Cerebellar cortex (tissue), 1 donor: ENCODE data around the gene FEN1.

ENCODE experiments used
- DNase-seq: peaks from one replicate; pipeline ENCODE4 v3.0.0-alpha.2; 2015; ENCODE audit warnings: low spot score

The FEN1 gene

DNA sequence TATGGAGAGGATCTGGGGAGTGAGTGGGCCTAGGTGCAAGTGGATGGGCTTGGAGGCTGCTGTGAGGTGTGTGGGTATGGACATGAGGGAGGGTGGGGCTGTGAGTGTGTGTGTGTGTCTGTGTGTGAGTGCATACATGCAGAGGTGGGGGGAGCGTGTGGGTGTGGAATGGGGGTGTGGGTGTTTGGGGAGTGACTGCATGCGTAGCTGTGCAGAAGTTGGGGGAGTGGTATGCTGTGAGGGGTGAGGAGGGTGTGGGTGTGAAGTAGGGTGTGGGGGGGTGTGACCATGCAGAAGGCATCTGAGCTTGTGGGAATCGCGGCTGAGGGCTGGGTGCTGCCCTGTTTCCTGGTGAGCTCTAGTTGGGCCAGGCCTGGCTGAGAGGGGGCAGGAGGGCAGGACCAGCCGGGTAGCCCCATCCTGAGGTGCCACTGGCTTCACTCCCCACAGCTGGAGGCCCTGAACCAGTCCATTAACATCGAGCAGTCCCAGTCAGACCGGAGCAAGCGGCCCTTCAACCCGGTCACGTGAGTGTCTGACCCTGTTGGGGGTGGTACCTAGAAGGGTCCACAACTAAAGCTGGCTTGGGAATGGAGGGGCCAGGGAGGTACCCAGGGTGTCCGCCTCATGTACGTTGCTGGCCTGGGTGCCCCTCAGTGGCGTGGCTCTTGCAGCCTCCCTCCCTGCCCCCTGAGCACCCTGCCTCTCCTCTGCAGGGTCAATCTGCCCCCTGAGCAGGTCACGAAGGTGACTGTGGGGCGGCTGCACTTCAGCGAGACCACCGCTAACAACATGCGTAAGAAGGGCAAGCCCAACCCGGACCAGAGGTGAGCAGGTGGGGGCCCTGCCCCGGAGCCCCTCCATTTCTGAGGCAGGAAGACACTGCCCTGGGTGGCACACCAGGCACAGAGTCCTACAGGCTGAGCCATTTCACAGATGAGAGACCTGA lies 16.8 kb upstream of the FEN1 start:
- DNase-seq = no peak

DNA sequence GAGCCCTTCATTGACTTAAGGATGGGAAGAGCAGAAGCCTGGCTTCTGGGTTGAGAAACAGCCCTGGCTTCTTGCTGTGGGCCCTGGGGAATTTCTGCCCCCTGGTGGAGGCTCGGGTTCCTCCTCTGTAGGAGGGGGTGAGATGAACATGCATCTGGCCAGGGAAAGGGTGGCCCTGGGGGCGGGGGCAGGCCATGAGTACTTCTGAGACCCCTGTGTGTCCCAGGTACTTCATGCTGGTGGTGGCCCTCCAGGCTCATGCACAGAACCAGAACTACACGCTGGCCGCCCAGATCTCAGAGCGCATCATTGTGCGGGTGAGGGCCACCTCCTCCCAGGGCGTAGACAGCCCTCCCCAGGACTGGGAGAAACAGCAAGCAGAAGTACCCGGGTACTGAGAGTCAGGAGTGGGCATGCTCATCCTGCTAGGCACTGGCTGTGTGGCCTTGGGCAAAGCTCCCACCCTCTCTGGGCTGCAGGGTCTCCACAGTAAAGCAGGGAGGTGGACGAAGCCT lies 16.1 kb upstream of the FEN1 start:
- peak; percentile 56 for DNase-seq

DNA sequence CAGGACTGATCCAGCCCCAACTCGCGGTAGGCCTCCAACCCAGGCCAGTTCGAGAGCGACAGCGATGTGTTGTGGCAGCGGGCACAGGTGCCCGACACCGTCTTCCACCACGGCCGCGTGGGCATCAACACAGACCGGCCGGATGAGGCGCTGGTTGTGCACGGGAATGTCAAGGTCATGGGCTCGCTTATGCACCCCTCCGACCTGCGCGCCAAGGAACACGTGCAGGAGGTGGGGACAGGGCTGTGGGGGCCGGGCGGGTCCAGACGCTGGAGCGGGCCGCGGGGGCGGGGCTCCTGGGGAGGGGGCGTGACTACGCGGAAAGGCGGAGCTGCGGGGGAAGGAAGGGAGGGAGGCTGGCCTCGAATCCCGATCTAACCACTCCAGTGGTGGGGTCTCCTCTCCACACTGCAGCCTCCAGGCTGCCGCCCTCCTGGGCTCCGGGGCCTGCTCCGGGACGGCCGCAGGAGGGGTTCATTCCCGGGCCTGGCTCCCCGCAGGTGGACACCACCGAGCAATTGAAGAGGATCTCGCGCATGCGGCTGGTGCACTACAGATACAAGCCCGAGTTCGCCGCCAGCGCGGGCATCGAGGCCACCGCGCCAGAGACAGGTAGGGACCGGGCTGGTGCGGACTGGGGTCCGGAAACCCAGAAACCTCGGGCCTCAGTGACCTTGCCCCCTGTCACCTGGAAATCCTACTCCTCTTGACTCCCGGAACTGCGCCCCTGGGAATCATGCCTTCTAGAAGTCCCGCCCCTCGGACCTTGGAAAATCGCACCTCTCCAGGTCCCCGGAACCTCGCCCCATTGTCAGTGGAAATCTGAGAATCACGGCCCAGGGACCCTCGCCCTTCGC lies 15.2 kb upstream of the FEN1 start:
- DNase-seq = no peak

- DNase-seq = no peak
These were observed 14.3 kb upstream of the FEN1 start for GRCh38 chr11:61778357-61778886.

- no peak for DNase-seq
These were observed 13.6 kb upstream of the FEN1 start for GRCh38 chr11:61778920-61779650.

GRCh38 chr11:61779666-61780525 lies 12.8 kb upstream of the FEN1 start:
- DNase-seq = no peak

GRCh38 chr11:61780581-61781162 lies 12.0 kb upstream of the FEN1 start:
- no peak for DNase-seq

GRCh38 chr11:61781585-61781984 lies 11.1 kb upstream of the FEN1 start:
- no peak for DNase-seq

DNA sequence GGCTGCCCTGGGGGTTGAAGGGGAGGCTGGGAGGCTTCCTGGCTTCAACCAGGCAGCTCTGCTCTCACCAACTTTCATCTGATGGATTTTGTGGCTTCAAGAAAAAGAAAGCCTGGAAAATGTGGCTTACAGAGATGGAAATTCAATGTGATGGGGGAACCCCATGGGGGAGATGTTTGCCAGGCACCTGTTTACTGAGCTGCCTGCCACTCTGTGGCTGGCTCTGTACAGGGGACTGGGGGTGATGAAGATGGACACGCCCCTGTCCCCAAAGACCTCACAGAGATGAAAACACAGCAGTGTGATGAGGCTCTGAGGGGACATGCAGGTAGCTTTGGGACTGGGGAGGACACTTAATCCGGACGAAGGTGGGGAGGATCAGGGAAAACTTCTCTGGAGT lies 10.4 kb upstream of the FEN1 start:
- no peak for DNase-seq

DNA sequence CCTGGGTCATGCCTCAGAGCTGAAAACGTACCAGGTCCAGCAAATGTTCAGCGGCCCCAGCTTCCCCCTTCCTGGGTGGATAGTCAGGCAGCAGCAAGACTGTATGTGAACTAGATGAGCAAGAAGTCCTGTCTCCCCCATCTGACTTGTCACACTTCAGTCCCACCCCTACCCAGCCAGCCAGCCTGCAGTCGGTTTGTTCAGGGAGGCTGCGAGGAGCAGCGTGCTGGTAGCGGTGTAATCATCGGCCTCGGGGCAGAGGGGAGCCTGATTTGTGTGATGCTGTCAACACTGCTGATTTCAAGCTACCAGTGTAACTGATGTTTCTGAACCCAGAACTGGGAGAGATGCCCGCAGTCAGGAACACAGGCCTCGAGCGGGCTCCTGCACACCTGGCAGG lies 9.9 kb upstream of the FEN1 start:
- no peak for DNase-seq

DNA sequence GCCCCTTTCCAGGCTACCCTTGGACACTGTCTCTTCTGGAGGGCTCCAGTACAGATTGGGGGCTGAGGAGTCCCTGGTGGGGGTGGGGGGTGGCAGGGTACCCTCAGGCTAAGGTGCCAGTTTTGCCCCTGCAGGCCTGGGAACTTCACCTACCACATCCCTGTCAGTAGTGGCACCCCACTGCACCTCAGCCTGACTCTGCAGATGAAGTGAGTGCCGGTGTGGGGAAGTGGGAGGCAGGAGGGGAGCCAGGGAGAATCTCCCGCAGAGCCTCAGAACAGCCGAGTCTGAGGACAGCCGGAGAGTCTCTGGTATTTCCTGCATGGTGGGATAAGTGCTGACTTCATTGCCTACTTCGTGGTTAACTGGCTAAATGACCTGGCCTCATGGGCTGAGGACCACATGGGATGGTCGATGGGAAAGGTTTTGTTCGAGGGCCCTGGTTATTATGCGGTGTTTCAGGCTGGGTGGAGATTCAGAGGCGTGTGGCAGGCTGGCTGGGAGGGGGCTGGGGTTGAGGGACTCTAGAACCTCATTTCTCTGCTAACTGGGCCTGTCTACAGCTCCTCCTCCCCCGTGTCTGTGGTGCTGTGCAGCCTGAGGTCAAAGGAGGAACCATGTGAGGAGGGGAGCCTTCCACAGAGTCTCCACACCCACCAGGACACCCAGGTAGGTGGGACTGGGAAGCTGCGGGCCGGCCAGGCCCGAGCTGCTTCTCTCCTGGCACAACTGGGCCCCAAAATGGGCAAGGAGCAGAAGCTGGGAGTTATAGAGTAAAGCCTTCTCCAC lies 8.8 kb upstream of the FEN1 start:
- no peak for DNase-seq

- DNase-seq = no peak
These were observed 8.3 kb upstream of the FEN1 start for GRCh38 chr11:61784506-61784805.

DNA sequence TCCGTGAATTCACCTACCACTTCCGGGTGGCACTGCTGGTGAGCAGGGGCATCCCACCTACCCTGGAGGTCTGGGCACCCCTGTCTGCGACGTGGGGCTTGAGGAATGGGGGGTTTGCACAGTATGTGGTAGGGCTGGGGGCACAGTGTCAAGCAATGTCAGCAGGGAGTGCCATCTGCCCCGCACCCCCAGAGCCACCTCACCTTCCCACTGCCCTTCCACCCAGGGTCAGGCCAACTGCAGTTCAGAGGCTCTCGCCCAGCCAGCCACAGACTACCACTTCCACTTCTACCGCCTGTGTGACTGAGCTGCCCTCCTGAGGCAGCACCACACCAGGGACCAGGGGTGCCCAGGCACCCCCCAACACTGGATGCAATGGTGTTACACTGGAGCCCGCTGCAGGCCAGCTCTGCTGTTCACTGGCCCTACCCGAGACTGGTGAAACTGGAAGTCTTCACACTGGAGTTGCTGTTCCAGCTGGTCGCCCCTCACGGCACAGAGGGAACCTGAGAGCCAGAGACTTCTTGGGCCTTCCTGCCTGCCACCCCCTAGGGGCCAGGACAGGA lies 6.8 kb upstream of the FEN1 start:
- no peak for DNase-seq

- DNase-seq = peak; percentile 68
These were observed 4.7 kb upstream of the FEN1 start for GRCh38 chr11:61787928-61788491.

GRCh38 chr11:61791737-61792309 lies 888 bp upstream of the FEN1 start:
- peak; percentile 73 for DNase-seq

DNA sequence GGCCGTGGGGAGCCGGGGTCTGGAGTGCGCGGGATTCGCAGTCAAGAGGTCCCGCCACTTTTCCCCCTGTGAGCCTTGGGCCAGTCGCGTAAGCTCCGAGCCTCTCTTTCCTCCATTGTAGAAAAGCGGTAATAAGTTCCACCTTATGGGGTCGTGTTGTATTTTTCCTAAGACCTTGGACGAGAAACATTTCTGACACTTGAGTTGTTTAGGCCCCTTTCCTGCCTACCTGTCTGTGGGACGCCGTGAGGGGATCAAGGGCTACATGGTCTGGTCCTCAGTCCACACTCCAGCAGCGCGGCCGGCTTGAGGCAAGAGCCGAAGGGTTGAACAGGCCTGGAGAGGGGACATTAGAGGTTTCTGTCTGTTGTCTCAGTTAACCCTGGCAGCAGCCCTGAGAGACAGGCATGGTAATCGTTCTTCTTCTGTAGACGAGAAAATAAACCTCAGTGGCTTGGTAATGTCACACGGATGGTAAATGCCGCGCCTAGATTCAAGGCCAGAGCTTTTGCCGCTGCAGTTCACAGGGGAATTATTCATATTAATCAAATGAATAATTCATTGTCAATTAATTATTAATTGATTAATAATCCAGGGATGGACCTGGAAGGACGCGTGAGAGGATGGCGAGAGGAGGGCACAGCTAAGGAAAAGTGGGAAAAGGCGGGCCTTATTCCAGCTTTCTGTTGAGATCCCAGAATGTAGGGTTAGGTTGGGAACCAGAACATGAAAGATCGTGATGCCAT lies 545 bp downstream of the FEN1 start:
- peak; percentile 20 for DNase-seq

- no peak for DNase-seq
These were observed 1.1 kb downstream of the FEN1 start for GRCh38 chr11:61793829-61794204.

DNA sequence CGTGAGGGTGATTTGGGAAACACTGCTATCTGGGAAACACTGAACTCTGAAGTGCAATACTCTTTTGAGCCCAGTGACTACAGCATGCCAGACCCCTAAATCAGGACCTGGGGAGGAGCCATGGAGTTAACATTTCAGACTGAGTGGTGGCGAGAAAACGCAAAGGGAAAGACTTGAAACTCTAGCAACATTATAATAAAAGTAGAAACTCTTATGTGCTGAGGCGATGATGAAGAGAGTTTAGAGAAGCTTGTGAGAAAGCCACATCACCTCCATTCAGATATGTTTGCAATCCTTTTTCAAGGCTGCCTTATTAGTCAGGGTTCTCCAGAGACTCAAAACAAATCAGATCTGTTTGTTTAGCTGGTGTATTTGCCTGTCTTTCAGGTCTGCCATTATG lies 1.9 kb downstream of the FEN1 start:
- DNase-seq = no peak
